ENCODE measurements around the gene EXOC4. TPM values are rescaled to one million over a fixed set of nuclear protein-coding genes. Genes with fewer than 3 reads are reported as not detected.
A peak's percentile ranks its signal among the peaks of the same experiment; 100 is the strongest.

Gene EXOC4
- total and polyA plus RNA-seq, 2 of the 13 experiments (the other 11 are each of a cell fraction or from before 2014, with no cell fraction given), result 22.5 to 39.0 TPM

GRCh38 chr7:133815611-133816210 lies 562.8 kb downstream of the EXOC4 start (continued):
- TF ChIP-seq PBX3 (CRISPR knock-in tag; IDR thresholded peaks at IDR 0.05; ENCODE audit: borderline replicate concordance), result no peak
- no peak for TF ChIP-seq SMARCC2 (IDR thresholded peaks at IDR 0.05)
- peak; percentile 69 for TF ChIP-seq NR2F6 (IDR thresholded peaks at IDR 0.05)
- TF ChIP-seq NR2F6 (CRISPR knock-in tag; IDR thresholded peaks at IDR 0.05), result no peak; the same call in none of the 2 replicates
- TF ChIP-seq GRHL1 (CRISPR knock-in tag; conservative IDR thresholded peaks at IDR 0.05), result no peak
- no peak for TF ChIP-seq ZFP36L2 (CRISPR knock-in tag; IDR thresholded peaks at IDR 0.05)
- no peak for TF ChIP-seq SRSF4 (IDR thresholded peaks at IDR 0.05; ENCODE audit: low read depth, low read length, poor library complexity, severe bottlenecking)
- no peak for TF ChIP-seq HMGXB4 (CRISPR knock-in tag; IDR thresholded peaks at IDR 0.05; ENCODE audit: borderline replicate concordance in 1 of 2, low read depth in 1 of 2)
- no peak for TF ChIP-seq PAX8 (CRISPR knock-in tag; IDR thresholded peaks at IDR 0.05; ENCODE audit: borderline replicate concordance)
- peak; percentile 86 for TF ChIP-seq GATAD2A (CRISPR knock-in tag; IDR thresholded peaks at IDR 0.05)
- TF ChIP-seq RFXAP (CRISPR knock-in tag; IDR thresholded peaks at IDR 0.05; ENCODE audit: borderline replicate concordance), result peak; percentile 77
- peak; percentile 37; the same call in 1 of the 2 replicates for TF ChIP-seq ZNF574 (CRISPR knock-in tag; IDR thresholded peaks at IDR 0.05)
- no peak for TF ChIP-seq KDM3A (CRISPR knock-in tag; IDR thresholded peaks at IDR 0.05; ENCODE audit: low read depth)
- TF ChIP-seq CREM (IDR thresholded peaks at IDR 0.05), result peak; percentile 74
- TF ChIP-seq CREM (CRISPR knock-in tag; IDR thresholded peaks at IDR 0.05), result no peak
- peak; percentile 98 for TF ChIP-seq SIX1 (CRISPR knock-in tag; IDR thresholded peaks at IDR 0.05; ENCODE audit: borderline replicate concordance)
- peak in 1 of 2 experiments; percentile 37; a peak in 1 of 4 replicates for TF ChIP-seq NR2F1 (CRISPR knock-in tag; IDR thresholded peaks at IDR 0.05)
- no peak for TF ChIP-seq ZNF724P (CRISPR knock-in tag; IDR thresholded peaks at IDR 0.05; ENCODE audit: borderline replicate concordance)
- TF ChIP-seq MZF1 (CRISPR knock-in tag; IDR thresholded peaks at IDR 0.05; ENCODE audit: borderline replicate concordance), result no peak
- peak; percentile 67; the same call in 1 of the 2 replicates for TF ChIP-seq ZNF362 (CRISPR knock-in tag; IDR thresholded peaks at IDR 0.05; ENCODE audit: borderline replicate concordance)
- TF ChIP-seq PPARG (CRISPR knock-in tag; conservative IDR thresholded peaks at IDR 0.05), result peak; percentile 53

All from HepG2 (cell line).